Neural progenitor cell (in vitro differentiated cells): ENCODE measurements around the gene ASXL1.

ENCODE experiments used
- EZH2 ChIP-seq: fragments of 200-600 bp; sonication (generic); IDR thresholded peaks from 2 replicates; pipeline ENCODE4 v1.6.1; 2017; ENCODE audit warnings: antibody characterized with exemption, mild to moderate bottlenecking, moderate library complexity
- TF ChIP-seq, protein P1 (sequence below): fragments of 200-600 bp; sonication (generic); IDR thresholded peaks from 2 replicates; pipeline ENCODE4 v1.5.1; 2017; ENCODE audit warnings: antibody characterized with exemption, mild to moderate bottlenecking

DNA sequence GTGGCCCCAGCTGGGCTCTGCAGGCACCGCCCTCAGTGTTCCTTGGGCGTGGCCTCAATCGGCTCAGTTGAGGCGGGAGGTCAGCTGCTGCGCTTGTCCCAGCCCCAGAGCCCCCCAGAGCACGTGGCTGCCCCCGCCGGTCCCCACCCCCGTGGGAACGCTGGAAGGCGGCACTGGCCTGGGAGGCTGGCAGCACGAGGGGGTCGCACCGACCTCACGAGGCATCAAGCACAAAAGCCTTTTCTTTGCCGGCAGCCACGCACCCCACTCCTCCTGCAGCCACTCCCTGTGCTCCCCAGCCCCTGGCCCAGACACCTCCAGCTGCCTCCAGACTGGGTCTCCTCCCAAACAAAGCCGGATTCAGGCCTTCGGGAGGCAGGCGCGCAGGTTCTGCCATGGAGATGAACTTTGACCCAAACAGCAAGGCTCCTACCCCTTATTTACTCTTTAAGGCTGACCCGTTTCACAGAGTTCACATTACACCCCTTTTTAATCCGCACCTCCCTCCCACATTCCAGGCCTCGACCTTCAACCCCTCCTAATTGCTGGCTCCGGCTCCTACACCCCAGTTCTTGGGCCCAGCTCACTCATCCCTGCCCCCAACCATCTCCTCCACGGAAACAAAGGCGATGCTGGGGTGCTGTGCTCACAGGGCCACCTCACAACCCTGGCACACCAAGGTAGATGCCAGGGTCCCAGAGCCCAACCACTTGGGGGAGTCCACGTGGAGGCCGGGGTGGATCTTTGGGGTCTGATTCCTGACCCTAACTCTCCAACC lies 115.3 kb downstream of the ASXL1 start:
- no peak for TF ChIP-seq EZH2
- TF ChIP-seq, protein P1, sequence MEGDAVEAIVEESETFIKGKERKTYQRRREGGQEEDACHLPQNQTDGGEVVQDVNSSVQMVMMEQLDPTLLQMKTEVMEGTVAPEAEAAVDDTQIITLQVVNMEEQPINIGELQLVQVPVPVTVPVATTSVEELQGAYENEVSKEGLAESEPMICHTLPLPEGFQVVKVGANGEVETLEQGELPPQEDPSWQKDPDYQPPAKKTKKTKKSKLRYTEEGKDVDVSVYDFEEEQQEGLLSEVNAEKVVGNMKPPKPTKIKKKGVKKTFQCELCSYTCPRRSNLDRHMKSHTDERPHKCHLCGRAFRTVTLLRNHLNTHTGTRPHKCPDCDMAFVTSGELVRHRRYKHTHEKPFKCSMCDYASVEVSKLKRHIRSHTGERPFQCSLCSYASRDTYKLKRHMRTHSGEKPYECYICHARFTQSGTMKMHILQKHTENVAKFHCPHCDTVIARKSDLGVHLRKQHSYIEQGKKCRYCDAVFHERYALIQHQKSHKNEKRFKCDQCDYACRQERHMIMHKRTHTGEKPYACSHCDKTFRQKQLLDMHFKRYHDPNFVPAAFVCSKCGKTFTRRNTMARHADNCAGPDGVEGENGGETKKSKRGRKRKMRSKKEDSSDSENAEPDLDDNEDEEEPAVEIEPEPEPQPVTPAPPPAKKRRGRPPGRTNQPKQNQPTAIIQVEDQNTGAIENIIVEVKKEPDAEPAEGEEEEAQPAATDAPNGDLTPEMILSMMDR, result no peak
